Stomach (tissue), 4 donors: ENCODE results near the gene CELF4.

Experiments
- CTCF ChIP-seq, 7 experiments: fragments of 450-650 bp in 4 of 7; fragments of 200-600 bp in 3 of 7; sonication (generic) in 3 of 7; IDR thresholded peaks; one replicate each; pipeline ENCODE4 v1.5.1; 2016 to 2019; ENCODE audit warnings: antibody characterized with exemption in 7 of 7, control low read depth in 2 of 7, mild to moderate bottlenecking in 1 of 7
- POLR2A ChIP-seq, 4 donors: fragments of 450-650 bp; IDR thresholded peaks; one replicate each; pipeline ENCODE4 v1.6.1; 2016; ENCODE audit warnings: antibody characterized with exemption in 4 of 4, control low read depth in 2 of 4, mild to moderate bottlenecking in 1 of 4, moderate library complexity in 1 of 4

- TF ChIP-seq POLR2A (IDR thresholded peaks at IDR 0.05), result no peak
- no peak for TF ChIP-seq CTCF (IDR thresholded peaks at IDR 0.05)
These were observed 125.4 kb downstream of the CELF4 start for GRCh38 chr18:37440206-37440605.
